HFFc6 (cell line): ENCODE results near the gene SPIRE2. TPM values are rescaled to one million over a fixed set of nuclear protein-coding genes. Genes with fewer than 3 reads are reported as not detected.

Source experiments
- DNase-seq: peaks from one replicate; pipeline ENCODE4 v3.0.0-alpha.2; 2018
- H3K27ac Mint-ChIP-seq: 2 replicates; pipeline ENCODE4 v1.8.0; 2020; ENCODE audit warnings: mild to moderate bottlenecking, mixed read lengths
- H3K27me3 Mint-ChIP-seq: 2 replicates; pipeline ENCODE4 v1.8.0; 2021; ENCODE audit warnings: mild to moderate bottlenecking, moderate library complexity, mixed read lengths; ENCODE audit not compliant: insufficient read depth
- H3K36me3 Mint-ChIP-seq: 2 replicates; pipeline ENCODE4 v1.8.0; 2021; ENCODE audit warnings: low read depth, mixed read lengths
- H3K4me1 Mint-ChIP-seq: 2 replicates; pipeline ENCODE4 v1.8.0; 2020; ENCODE audit warnings: low read depth, mixed read lengths
- H3K4me3 Mint-ChIP-seq: 2 replicates; pipeline ENCODE4 v1.8.0; 2020; ENCODE audit warnings: mild to moderate bottlenecking, moderate library complexity, mixed read lengths
- H3K9me3 Mint-ChIP-seq: 2 replicates; pipeline ENCODE4 v1.8.0; 2020; ENCODE audit warnings: mild to moderate bottlenecking, mixed read lengths
- total RNA-seq, 6 experiments: library from RNA; stranded (reverse); fragmentation: NEBNext Ultra II Directional; extraction: Animal tissue kit (Norgen Biotek cat#: 25700); gene quantifications; 2 replicates in 1 of 6; 3 replicates in 5 of 6; pipeline ENCODE4 v1.2.3, GENCODE V29; 2021
- TF ChIP-seq, protein P1 (sequence below): fragments of 200-600 bp; sonication (generic); IDR thresholded peaks from 2 replicates; pipeline ENCODE4 v1.5.0; 2021; ENCODE audit warnings: antibody characterized with exemption, mild to moderate bottlenecking

SPIRE2 gene
- total RNA-seq, 6 experiments from 2014 or later: 1.5 to 2.5 (median 1.9) TPM

- H3K36me3 Mint-ChIP-seq: peaks cover 25% of the 10 kb centered on the region
- DNase-seq: no peak
- TF ChIP-seq, protein P1, sequence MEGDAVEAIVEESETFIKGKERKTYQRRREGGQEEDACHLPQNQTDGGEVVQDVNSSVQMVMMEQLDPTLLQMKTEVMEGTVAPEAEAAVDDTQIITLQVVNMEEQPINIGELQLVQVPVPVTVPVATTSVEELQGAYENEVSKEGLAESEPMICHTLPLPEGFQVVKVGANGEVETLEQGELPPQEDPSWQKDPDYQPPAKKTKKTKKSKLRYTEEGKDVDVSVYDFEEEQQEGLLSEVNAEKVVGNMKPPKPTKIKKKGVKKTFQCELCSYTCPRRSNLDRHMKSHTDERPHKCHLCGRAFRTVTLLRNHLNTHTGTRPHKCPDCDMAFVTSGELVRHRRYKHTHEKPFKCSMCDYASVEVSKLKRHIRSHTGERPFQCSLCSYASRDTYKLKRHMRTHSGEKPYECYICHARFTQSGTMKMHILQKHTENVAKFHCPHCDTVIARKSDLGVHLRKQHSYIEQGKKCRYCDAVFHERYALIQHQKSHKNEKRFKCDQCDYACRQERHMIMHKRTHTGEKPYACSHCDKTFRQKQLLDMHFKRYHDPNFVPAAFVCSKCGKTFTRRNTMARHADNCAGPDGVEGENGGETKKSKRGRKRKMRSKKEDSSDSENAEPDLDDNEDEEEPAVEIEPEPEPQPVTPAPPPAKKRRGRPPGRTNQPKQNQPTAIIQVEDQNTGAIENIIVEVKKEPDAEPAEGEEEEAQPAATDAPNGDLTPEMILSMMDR: no peak
- peaks cover 3% of the 10 kb centered on the region for H3K27me3 Mint-ChIP-seq
- no peak overlapping the region for H3K27ac Mint-ChIP-seq
- peaks cover 7% of the 10 kb centered on the region; the same call in 1 of the 2 replicates for H3K9me3 Mint-ChIP-seq
- no peaks in the 10 kb centered on the region for H3K4me1 Mint-ChIP-seq
- no peak overlapping the region for H3K4me3 Mint-ChIP-seq
These were observed 79.0 kb downstream of the SPIRE2 start for GRCh38 chr16:89907055-89907814.

DNA sequence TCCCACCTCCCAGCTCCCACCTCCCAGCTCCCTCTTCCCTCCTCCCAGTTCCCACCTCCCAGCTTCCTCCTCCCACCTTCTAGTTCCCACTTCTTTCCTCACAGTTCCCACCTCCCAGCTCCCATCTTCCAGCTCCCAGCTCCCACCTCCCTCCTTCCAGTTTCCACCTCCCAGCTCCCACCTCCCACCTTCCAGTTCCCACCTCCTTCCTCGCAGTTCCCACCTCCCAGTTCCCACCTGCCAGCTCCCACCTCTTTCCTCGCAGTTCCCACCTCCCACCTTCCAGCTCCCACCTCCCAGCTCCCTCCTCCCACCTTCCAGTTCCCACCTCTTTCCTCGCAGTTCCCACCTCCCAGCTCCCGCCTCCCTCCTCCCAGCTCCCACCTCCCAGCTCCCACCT, 80.0 kb downstream of the SPIRE2 start:
- Mint-ChIP-seq H3K9me3 (peaks cover 7% of the 10 kb centered on the region; the same call in 1 of the 2 replicates), H3K4me1 (no peaks in the 10 kb centered on the region), H3K27ac (no peak overlapping the region), H3K4me3 (no peak overlapping the region), H3K36me3 (peaks cover 29% of the 10 kb centered on the region), H3K27me3 (peaks cover 2% of the 10 kb centered on the region)
- DNase-seq: no peak
- TF ChIP-seq, protein P1: no peak

DNA sequence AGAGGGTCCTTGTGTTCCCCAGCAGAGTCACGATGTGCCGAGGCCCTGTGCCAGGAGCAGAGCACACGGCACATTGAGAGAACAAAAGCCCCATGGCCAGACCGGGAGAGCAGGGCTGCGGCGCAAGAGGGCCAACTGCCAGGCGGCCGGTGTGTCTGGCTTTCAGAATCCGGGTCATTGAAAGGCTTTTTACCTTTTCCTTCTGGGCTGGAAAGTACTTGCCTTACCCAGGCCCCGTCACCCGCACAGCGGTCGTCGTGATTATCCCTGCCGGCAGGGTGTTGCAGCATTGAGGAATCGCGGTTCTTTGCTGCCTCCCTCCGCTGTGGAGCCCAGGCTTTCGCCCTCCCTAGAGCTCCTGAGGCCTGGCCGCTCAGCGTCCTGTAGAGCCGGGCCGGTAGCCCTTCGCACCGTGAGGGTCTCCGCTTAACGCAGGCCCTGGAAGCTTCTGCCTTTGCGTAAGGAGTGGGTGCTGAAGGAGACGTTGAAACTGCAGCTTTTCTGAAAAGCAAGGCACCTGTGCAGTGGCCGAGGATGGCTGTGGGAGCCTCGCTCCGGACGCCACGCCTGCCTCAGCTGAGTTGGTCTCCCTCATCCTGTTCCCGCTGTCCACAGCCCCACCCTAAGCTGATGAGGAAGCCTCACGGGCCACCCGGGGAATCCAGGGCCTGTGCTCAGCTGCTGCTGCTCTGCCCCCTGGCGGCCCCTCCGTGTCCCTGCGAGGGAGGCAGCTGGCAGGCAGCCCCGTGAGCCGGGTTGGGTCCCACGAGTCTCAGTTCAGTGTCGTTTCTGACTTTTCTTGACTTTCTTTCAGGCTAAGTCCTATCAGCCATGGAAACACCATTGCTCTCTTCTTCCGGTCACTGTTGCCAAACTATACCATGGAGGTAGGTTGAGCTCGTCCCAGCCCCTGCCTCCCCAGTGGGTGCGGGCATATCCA, 81.8 kb downstream of the SPIRE2 start:
- H3K27me3 Mint-ChIP-seq: peaks cover 2% of the 10 kb centered on the region
- H3K4me3 Mint-ChIP-seq: no peak overlapping the region
- peak; percentile 43 for DNase-seq
- H3K9me3 Mint-ChIP-seq: peaks cover 7% of the 10 kb centered on the region; the same call in 1 of the 2 replicates
- no peaks in the 10 kb centered on the region for H3K4me1 Mint-ChIP-seq
- H3K36me3 Mint-ChIP-seq: peaks cover 36% of the 10 kb centered on the region
- TF ChIP-seq, protein P1: peak; percentile 91
- no peak overlapping the region for H3K27ac Mint-ChIP-seq

DNA sequence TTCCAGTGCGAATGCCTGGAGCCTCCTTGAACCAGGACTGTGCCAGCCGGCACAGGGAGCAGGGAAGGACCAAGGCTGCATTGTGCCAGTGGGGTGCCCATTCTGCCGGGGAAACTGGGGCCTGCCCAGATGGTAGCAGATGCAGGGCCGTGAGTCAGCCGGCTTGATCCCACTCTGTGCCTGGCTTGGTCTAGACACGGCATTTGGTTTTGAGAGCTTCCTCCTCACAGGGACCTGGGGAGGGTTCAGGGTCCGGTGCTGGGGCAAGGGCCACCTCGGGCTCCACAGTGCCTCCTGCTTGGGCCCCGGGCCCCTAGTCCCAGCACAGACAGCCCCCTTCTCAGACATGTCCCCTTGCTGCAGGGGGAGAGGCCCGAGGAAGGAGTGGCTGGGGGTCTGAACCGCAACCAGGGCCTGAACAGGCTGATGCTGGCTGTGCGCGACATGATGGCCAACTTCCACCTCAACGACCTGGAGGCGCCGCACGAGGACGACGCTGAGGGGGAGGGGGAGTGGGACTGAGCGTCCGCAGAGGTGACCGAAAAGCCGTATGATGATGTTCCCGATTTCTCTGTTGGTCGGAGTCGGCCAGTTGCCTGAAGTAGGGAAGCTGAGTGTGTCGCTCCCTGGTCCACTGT, 82.6 kb downstream of the SPIRE2 start:
- Mint-ChIP-seq H3K4me1 (no peaks in the 10 kb centered on the region), H3K9me3 (peaks cover 7% of the 10 kb centered on the region; the same call in 1 of the 2 replicates), H3K36me3 (peaks cover 29% of the 10 kb centered on the region), H3K27me3 (peaks cover 2% of the 10 kb centered on the region), H3K4me3 (no peak overlapping the region), H3K27ac (no peak overlapping the region)
- DNase-seq: no peak
- TF ChIP-seq, protein P1: no peak

DNA sequence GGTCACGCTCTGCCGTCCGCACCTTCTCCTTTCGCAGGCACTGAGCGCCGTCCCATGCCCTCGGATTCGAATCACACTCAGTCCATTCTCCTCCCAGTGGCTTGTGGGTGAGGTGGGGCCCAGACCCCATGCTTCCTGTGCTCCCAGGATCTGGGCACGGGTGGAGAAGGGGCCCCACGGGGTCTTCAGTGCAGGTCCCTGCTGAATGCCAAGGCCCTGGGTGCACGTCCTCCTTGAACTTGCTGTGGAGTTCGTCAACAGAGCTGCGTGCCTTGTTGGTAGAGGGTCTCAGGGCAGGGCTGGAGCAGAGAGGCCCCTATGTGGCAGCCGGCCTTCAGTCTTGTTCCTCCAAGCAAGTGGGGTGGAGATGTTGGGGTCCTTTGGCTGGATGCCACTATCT, 83.1 kb downstream of the SPIRE2 start:
- H3K27ac Mint-ChIP-seq: no peak overlapping the region
- DNase-seq: no peak

More for the DNA sequence above, 83.1 kb downstream of the SPIRE2 start:
- TF ChIP-seq, protein P1: no peak
- peaks cover 2% of the 10 kb centered on the region for H3K27me3 Mint-ChIP-seq
- peaks cover 23% of the 10 kb centered on the region for H3K36me3 Mint-ChIP-seq
- peaks cover 7% of the 10 kb centered on the region; the same call in 1 of the 2 replicates for H3K9me3 Mint-ChIP-seq
- no peak overlapping the region for H3K4me3 Mint-ChIP-seq
- no peaks in the 10 kb centered on the region for H3K4me1 Mint-ChIP-seq
